Thyroid gland (tissue), 4 donors: ENCODE results near the gene TMEM266. TPM values are rescaled to one million over a fixed set of nuclear protein-coding genes. Genes with fewer than 3 reads are reported as not detected.

Source experiments
- DNase-seq, 2 donors: peaks; one replicate each; pipeline ENCODE4 v3.0.0-alpha.2; 2019
- H3K27ac ChIP-seq, 3 donors: fragments of 200-600 bp; sonication (generic); 1 replicate in 2 of 3; 2 replicates in 1 of 3; pipeline ENCODE4 v1.5.1; 2016 to 2019; ENCODE audit warnings: mild to moderate bottlenecking in 1 of 3, moderate library complexity in 1 of 3
- H3K27me3 ChIP-seq: fragments of 200-600 bp; sonication (generic); one replicate; pipeline ENCODE4 v1.5.1; 2019
- H3K36me3 ChIP-seq, 2 donors: fragments of 200-600 bp; sonication (generic); one replicate each; pipeline ENCODE4 v1.5.1; 2016 to 2019
- H3K4me1 ChIP-seq, 2 donors: fragments of 200-600 bp; sonication (generic); one replicate each; pipeline ENCODE4 v1.5.1; 2017 to 2019
- H3K4me3 ChIP-seq, 3 donors: fragments of 200-600 bp; sonication (generic); replicated peaks in 1 of 3; 1 replicate in 2 of 3; 2 replicates in 1 of 3; pipeline ENCODE4 v1.5.1; 2016; ENCODE audit warnings: mild to moderate bottlenecking in 1 of 3
- H3K9me3 ChIP-seq: fragments of 200-600 bp; sonication (generic); one replicate; pipeline ENCODE4 v1.5.1; 2017
- POLR2A ChIP-seq, 2 donors: fragments of 450-650 bp; IDR thresholded peaks; one replicate each; pipeline ENCODE4 v1.6.1; 2017; ENCODE audit warnings: antibody characterized with exemption in 2 of 2, mild to moderate bottlenecking in 2 of 2, moderate library complexity in 1 of 2
- WGBS, 2 donors: methylation state at CpG; one replicate each; pipeline ENCODE4 v1.1.5; 2017; 5-methylcytosine and 5-hydroxymethylcytosine counted together
- intact Hi-C: fragments of 100-400 bp; cut with DNase I; formaldehyde crosslinking; loops from one replicate; pipeline ENCODE4 v1.15.1; 2023
- total RNA-seq, 4 donors: library from RNA; depleted of rRNA; stranded (reverse); fragments of >200 nt; gene quantifications; one replicate each; pipeline ENCODE4 v1.2.3, GENCODE V29; 2016
- TF ChIP-seq, protein P1 (sequence below), 6 experiments: fragments of 200-600 bp in 3 of 6; fragments of 450-650 bp in 3 of 6; sonication (generic) in 3 of 6; IDR thresholded peaks; one replicate each; pipeline ENCODE4 v1.5.1; 2016 to 2019; ENCODE audit warnings: antibody characterized with exemption in 6 of 6, mild to moderate bottlenecking in 2 of 6, inconsistent platforms in 1 of 6, moderate library complexity in 1 of 6

TMEM266 gene
- total RNA-seq, 4 donors from 2014 or later = not detected

DNA sequence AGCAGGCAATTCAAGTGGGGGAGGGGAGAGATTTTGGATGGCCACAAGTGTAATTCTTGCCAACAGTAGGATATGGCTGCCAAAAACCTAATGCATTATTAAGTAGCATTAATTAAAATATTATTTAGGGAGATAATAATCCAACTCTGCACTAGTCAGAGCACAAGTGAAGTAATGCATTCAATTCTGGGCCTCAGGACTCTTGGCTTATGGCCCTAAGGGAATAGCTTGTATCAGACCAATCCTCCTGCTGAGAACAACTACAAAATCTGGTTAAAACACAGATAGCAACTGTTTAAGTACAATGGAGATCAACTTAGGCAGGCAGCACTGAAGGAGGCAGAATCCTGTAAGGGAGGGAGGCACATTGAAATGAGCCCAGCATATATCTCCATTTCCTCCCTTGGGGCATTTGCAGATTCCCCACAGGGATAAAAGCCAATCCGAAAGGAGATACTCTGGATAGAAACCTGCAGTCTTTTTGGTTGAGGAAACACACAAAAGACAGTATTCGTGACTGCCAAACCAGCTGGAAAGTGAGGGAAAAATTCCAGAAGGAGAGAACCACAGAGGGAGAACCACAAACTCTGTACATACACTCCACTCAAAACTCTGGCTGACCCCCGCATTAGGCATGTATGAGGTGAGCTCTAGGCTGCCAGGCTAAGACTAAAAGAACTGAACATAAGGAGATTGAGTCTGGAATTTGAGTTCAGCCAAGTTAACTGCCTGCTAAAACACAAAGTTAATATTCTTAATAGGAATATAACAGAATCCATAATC, 194.1 kb downstream of the TMEM266 start:
- Histone ChIP-seq H3K4me3 (no peak overlapping the region), H3K9me3 (no peaks in the 10 kb centered on the region), H3K27ac (no peak overlapping the region), H3K36me3 (no peaks in the 10 kb centered on the region), H3K27me3 (no peaks in the 10 kb centered on the region), H3K4me1 (no peaks in the 10 kb centered on the region)
- TF ChIP-seq POLR2A (IDR thresholded peaks at IDR 0.05) = no peak
- TF ChIP-seq, protein P1, sequence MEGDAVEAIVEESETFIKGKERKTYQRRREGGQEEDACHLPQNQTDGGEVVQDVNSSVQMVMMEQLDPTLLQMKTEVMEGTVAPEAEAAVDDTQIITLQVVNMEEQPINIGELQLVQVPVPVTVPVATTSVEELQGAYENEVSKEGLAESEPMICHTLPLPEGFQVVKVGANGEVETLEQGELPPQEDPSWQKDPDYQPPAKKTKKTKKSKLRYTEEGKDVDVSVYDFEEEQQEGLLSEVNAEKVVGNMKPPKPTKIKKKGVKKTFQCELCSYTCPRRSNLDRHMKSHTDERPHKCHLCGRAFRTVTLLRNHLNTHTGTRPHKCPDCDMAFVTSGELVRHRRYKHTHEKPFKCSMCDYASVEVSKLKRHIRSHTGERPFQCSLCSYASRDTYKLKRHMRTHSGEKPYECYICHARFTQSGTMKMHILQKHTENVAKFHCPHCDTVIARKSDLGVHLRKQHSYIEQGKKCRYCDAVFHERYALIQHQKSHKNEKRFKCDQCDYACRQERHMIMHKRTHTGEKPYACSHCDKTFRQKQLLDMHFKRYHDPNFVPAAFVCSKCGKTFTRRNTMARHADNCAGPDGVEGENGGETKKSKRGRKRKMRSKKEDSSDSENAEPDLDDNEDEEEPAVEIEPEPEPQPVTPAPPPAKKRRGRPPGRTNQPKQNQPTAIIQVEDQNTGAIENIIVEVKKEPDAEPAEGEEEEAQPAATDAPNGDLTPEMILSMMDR (IDR thresholded peaks at IDR 0.05) = no peak
- intact Hi-C loops = no loop called here
- WGBS, 2 donors = 83 to 93% methylated on average over 3 of the region's 3 CpGs
- no peak for DNase-seq

Other genes with a start within 250 kb of the TMEM266 start
- 10 to 100 TPM; 35.8 to 52.3 (median 44.9) TPM for gene UBE2Q2, start 216.5 kb upstream of the TMEM266 start, total RNA-seq
- gene FBXO22, start 156.1 kb upstream of the TMEM266 start, total RNA-seq = 10 to 100 TPM; 21.4 to 31.3 (median 24.2) TPM
- not detected for gene NRG4, start 47.6 kb upstream of the TMEM266 start, total RNA-seq